Mammary epithelial cell (primary cell): ENCODE data around the gene SMARCD2.
"Not testable (repeated sequence)": the region's sequence is repeated elsewhere in the genome, so short reads cannot be mapped to it uniquely, and the experiment has no call there.

Source experiments
- CTCF ChIP-seq, 2 donors: IDR thresholded peaks in 1 of 2; conservative IDR thresholded peaks in 1 of 2; 2 replicates each; pipeline ENCODE4 v1.5.1; 2011 to 2012; ENCODE audit warnings: inconsistent platforms in 2 of 2, low read length in 2 of 2, mild to moderate bottlenecking in 2 of 2, control low read depth in 1 of 2, low read depth in 1 of 2; ENCODE audit not compliant: insufficient read depth in 1 of 2; ENCODE audit errors: extremely low read depth in 1 of 2
- EZH2 ChIP-seq: IDR thresholded peaks from 2 replicates; pipeline ENCODE4 v1.6.1; 2012; ENCODE audit warnings: low read length, inconsistent platforms, borderline replicate concordance

GRCh38 chr17:63889026-63889848, 46.8 kb upstream of the SMARCD2 start:
- TF ChIP-seq CTCF (conservative IDR thresholded peaks at IDR 0.05 in 1 of 2, IDR thresholded peaks at IDR 0.05 in 1 of 2; ENCODE audit: extremely low read depth in 1 of 2, insufficient read depth in 1 of 2, low read depth in 1 of 2, low read length in 2 of 2), result peak; percentile 17 to 31
- TF ChIP-seq EZH2, result not testable (repeated sequence)
